OCI-LY1 (cell line): Measurements from ENCODE around the gene CD46.
"Not testable (repeated sequence)": the region's sequence is repeated elsewhere in the genome, so short reads cannot be mapped to it uniquely, and the experiment has no call there.

Experiments used
- H2AFZ ChIP-seq: fragments of 200-600 bp; sonication (generic), shearing (Covaris generic); 2 replicates; pipeline ENCODE4 v1.6.0; 2014; ENCODE audit warnings: antibody characterized with exemption, mild to moderate bottlenecking, low read length
- H3F3A ChIP-seq: fragments of 200-600 bp; sonication (generic), shearing (Covaris generic); 2 replicates; pipeline ENCODE4 v1.6.0; 2014; ENCODE audit warnings: mild to moderate bottlenecking, antibody characterized with exemption, low read length, moderate library complexity; ENCODE audit not compliant: insufficient read depth
- H3K27ac ChIP-seq: fragments of 200-600 bp; sonication (generic); 2 replicates; pipeline ENCODE4 v1.5.1; 2014; ENCODE audit warnings: low read length, mixed run types, mild to moderate bottlenecking, low read depth; ENCODE audit not compliant: poor library complexity, severe bottlenecking
- H3K27me3 ChIP-seq: fragments of 200-600 bp; sonication (generic); 2 replicates; pipeline ENCODE4 v1.6.0; 2014; ENCODE audit warnings: antibody characterized with exemption, mild to moderate bottlenecking, low read length, moderate library complexity; ENCODE audit not compliant: insufficient read depth
- H3K36me3 ChIP-seq: fragments of 200-600 bp; sonication (generic); 2 replicates; pipeline ENCODE4 v1.6.1; 2014; ENCODE audit warnings: mild to moderate bottlenecking, antibody characterized with exemption, low read length, moderate library complexity, mixed read lengths; ENCODE audit not compliant: insufficient read depth
- H3K4me1 ChIP-seq: fragments of 200-600 bp; sonication (generic); 2 replicates; pipeline ENCODE4 v1.5.1; 2014; ENCODE audit warnings: mild to moderate bottlenecking, low read length, moderate library complexity; ENCODE audit not compliant: insufficient read depth, severe bottlenecking
- H3K4me2 ChIP-seq: fragments of 200-600 bp; sonication (generic), shearing (Covaris generic); 2 replicates; pipeline ENCODE4 v1.6.1; 2014; ENCODE audit warnings: low read length
- H3K4me3 ChIP-seq: fragments of 200-600 bp; sonication (generic); 2 replicates; pipeline ENCODE4 v1.5.1; 2014; ENCODE audit warnings: low read length, low read depth, mild to moderate bottlenecking, mixed read lengths; ENCODE audit not compliant: poor library complexity, severe bottlenecking
- H3K79me2 ChIP-seq: fragments of 200-600 bp; shearing (Covaris generic); 2 replicates; pipeline ENCODE4 v1.6.1; 2016; ENCODE audit warnings: mixed run types, low read length, mixed read lengths; ENCODE audit not compliant: insufficient read depth
- H3K9ac ChIP-seq: fragments of 200-600 bp; sonication (generic), shearing (Covaris generic); 2 replicates; pipeline ENCODE4 v1.6.1; 2014; ENCODE audit warnings: mild to moderate bottlenecking, low read length, mixed read lengths
- H3K9me2 ChIP-seq: fragments of 200-600 bp; sonication (generic), shearing (Covaris generic); 2 replicates; pipeline ENCODE4 v1.6.1; 2014; ENCODE audit warnings: low read depth, mild to moderate bottlenecking, low read length, mixed read lengths
- H3K9me3 ChIP-seq: fragments of 200-600 bp; shearing (Covaris generic); 2 replicates; pipeline ENCODE4 v1.6.1; 2014; ENCODE audit warnings: low read length, mixed read lengths
- H4K20me1 ChIP-seq: fragments of 200-600 bp; sonication (generic), shearing (Covaris generic); 2 replicates; pipeline ENCODE4 v1.6.0; 2016; ENCODE audit warnings: mild to moderate bottlenecking, low read length; ENCODE audit not compliant: insufficient read depth
- CTCF ChIP-seq: fragments of 200-600 bp; sonication (generic), shearing (Covaris generic); IDR thresholded peaks from 2 replicates; pipeline ENCODE4 v1.5.1; 2017; ENCODE audit warnings: mild to moderate bottlenecking, antibody characterized with exemption, low read length, moderate library complexity, mixed read lengths
- EZH2 ChIP-seq: fragments of 200-600 bp; sonication (generic), shearing (Covaris generic); IDR thresholded peaks from 2 replicates; pipeline ENCODE4 v1.8.0; 2017; ENCODE audit warnings: borderline replicate concordance, mixed run types, mild to moderate bottlenecking, antibody characterized with exemption, low read length, moderate library complexity, mixed read lengths

Gene CD46

DNA sequence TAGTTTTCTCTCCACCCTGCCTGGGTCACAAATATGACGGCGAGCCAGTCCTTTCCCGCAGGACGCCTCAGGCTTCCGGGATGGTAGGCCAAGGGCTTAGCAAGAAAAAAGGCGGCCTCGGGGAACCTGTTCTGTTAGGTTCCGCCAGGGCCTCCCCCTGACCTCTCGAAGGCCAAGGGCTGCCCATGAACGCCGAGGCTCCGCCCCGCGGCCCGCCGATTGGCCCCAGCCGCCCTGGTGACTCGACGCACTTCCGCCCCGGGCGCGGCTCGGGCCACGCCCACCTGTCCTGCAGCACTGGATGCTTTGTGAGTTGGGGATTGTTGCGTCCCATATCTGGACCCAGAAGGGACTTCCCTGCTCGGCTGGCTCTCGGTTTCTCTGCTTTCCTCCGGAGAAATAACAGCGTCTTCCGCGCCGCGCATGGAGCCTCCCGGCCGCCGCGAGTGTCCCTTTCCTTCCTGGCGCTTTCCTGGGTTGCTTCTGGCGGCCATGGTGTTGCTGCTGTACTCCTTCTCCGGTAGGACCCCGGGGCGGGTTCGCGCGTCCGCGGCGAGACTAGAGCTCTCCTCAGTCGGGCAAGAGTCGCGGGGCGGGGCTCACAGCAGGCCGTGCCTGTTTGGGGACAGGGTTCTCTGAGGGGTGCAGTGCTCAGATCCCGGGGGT lies at the start of gene CD46:
CD46 (plus strand) TSS at position 265 of the 666 bp plus-strand sequence; CDS start at position 424, 159 bp downstream.
- Histone ChIP-seq H3K36me3 (peaks cover 2% of the 10 kb centered on the region; the same call in 1 of the 2 replicates), H3F3A (no peaks in the 10 kb centered on the region), H3K9me2 (no peaks in the 10 kb centered on the region), H3K79me2 (peaks cover 39% of the 10 kb centered on the region), H3K27me3 (no peaks in the 10 kb centered on the region), H2AFZ (no peak within 1 kb of the TSS), H3K9me3 (no peaks in the 10 kb centered on the region), H3K4me1 (peaks cover 56% of the 10 kb centered on the region), H3K9ac (peak within 1 kb of the TSS; percentile 69), H3K4me3 (peak within 1 kb of the TSS; percentile 72), H3K27ac (peak within 1 kb of the TSS; percentile 14), H4K20me1 (no peaks in the 10 kb centered on the region), H3K4me2 (peak within 1 kb of the TSS; percentile 78)
- TF ChIP-seq EZH2 (no peak), CTCF (no peak)

GRCh38 chr1:207702317-207702716 lies 49.5 kb upstream of the CD46 start:
- Histone ChIP-seq H3K27me3 (no peaks in the 10 kb centered on the region), H3F3A (no peaks in the 10 kb centered on the region), H3K4me1 (no peaks in the 10 kb centered on the region), H4K20me1 (no peaks in the 10 kb centered on the region), H3K9ac (no peak overlapping the region), H3K4me3 (no peak overlapping the region), H3K9me2 (no peaks in the 10 kb centered on the region), H3K79me2 (no peaks in the 10 kb centered on the region), H3K36me3 (no peaks in the 10 kb centered on the region), H3K27ac (no peak overlapping the region), H3K9me3 (no peaks in the 10 kb centered on the region), H3K4me2 (no peak overlapping the region), H2AFZ (no peak overlapping the region)
- no peak for TF ChIP-seq EZH2
- TF ChIP-seq CTCF: no peak

GRCh38 chr1:207703712-207704111 lies 48.1 kb upstream of the CD46 start:
- Histone ChIP-seq H3K4me2 (no peak overlapping the region), H3K36me3 (no peaks in the 10 kb centered on the region), H3K79me2 (no peaks in the 10 kb centered on the region), H2AFZ (no peak overlapping the region), H3K4me1 (no peaks in the 10 kb centered on the region), H3F3A (no peaks in the 10 kb centered on the region), H3K9me3 (no peaks in the 10 kb centered on the region), H3K9ac (no peak overlapping the region), H4K20me1 (no peaks in the 10 kb centered on the region), H3K4me3 (no peak overlapping the region), H3K27me3 (no peaks in the 10 kb centered on the region), H3K9me2 (no peaks in the 10 kb centered on the region), H3K27ac (no peak overlapping the region)
- TF ChIP-seq CTCF (no peak), EZH2 (no peak)

- H3K27ac ChIP-seq, H2AFZ ChIP-seq, H3K4me2 ChIP-seq, H3K27me3 ChIP-seq, H3K9me3 ChIP-seq, H3K36me3 ChIP-seq, H3K4me1 ChIP-seq, H3K9me2 ChIP-seq, H4K20me1 ChIP-seq, H3K4me3 ChIP-seq, H3K9ac ChIP-seq, H3K79me2 ChIP-seq, H3F3A ChIP-seq: not testable (repeated sequence)
These were observed 43.9 kb upstream of the CD46 start for GRCh38 chr1:207708004-207708403.
